Stimulated activated CD8-positive, alpha-beta memory T cell treated with anti-CD3 and anti-CD28 coated beads, Interleukin-15, amount 100 ng/mL, for 4 hours (primary cell): ENCODE data around the gene IL3.

Experiments used
- DNase-seq, 2 donors: peaks; one replicate each; pipeline ENCODE4 v3.0.0-alpha.2; 2020; ENCODE audit warnings: low read depth in 2 of 2

IL3 gene, protein sequence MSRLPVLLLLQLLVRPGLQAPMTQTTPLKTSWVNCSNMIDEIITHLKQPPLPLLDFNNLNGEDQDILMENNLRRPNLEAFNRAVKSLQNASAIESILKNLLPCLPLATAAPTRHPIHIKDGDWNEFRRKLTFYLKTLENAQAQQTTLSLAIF

DNA sequence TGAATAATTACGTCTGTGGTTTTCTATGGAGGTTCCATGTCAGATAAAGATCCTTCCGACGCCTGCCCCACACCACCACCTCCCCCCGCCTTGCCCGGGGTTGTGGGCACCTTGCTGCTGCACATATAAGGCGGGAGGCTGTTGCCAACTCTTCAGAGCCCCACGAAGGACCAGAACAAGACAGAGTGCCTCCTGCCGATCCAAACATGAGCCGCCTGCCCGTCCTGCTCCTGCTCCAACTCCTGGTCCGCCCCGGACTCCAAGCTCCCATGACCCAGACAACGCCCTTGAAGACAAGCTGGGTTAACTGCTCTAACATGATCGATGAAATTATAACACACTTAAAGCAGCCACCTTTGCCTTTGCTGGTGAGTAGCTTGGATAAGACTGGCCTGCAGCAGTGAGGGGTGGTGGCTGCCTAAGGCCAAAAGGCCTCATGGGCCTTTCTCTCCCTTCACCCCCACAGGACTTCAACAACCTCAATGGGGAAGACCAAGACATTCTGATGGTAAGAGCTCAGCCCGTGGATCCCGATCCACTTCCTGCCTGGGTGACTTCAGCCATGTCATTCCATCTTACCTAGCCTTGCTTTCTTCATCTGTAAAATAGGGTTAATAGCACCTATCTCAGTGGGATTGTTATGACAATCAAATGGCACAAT, at the start of gene IL3:
Gene IL3 (plus strand): TSS at position 155 of the 661 bp plus-strand sequence. CDS start 52 bp downstream, at position 207.
- no peak for DNase-seq

DNA sequence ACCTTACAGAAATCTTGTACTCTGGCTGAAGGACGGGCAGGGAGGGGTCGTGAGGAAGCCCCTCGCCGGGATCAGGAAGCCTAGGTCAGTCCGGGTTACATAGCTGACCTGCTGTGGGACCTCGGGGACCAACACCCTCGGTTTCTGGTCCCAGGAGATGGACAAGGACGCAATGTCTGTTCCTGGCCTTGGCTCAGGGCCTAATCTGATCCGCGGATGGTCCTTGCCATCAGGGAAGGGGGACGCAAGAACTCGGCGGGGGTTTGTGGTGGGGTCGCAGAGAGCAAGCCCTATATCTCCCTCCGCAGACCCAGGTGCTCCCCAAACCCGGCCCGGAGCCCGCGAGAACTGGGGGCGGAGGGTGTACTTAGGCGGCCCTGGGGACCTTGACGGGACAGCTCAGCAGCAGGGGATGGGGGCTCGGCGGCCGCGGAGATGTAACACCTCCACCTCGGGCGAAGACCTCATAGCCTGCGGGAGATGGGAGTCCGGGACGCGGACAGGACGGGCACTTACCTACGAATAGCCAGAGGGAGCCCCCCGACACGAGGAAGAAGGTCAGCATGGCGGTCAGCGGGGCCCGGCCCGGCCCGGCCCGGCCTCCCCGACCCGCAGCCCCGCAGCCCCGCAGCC, 49.4 kb upstream of the IL3 start:
- no peak for DNase-seq

DNA sequence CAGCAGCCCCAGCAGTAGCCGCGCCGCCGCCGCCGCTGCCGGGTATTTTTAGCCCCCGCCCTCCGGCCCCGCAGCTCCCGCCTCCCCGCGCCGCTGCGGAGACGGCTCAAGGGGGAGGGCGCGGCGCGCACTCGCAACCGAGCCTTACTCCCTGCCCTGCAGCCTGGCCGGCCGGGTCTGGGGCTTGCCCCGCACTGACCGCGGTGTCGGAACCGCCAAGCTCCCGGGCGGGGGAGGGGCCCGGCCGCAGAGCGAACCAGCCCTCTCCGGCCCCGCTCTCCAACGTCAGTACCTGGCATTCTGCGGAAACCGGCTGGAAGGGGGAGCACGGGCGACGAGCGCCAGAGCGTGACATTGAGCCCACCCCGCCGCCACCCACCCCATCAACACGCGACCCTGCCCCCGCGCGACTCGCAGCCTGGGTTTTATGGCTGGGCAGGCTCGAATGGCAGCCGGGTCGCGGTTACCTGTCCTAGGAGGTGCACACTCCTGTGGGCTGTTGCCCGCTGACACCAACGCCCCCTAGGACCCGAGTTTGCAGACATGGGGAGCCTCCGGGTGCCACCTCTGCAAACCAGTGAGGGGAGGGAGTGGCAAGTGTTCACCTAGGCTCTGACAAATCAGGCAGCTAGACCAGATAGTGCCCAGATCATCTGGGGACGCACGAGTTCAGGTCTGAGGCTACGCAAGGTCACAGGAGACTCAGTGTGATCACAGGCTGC, 48.7 kb upstream of the IL3 start, which contains the start of gene ACSL6:
Gene ACSL6 (minus strand): TSS at position 37 of the 722 bp plus-strand sequence. CDS start 105 bp downstream, outside the sequence.
- DNase-seq: no peak

DNA sequence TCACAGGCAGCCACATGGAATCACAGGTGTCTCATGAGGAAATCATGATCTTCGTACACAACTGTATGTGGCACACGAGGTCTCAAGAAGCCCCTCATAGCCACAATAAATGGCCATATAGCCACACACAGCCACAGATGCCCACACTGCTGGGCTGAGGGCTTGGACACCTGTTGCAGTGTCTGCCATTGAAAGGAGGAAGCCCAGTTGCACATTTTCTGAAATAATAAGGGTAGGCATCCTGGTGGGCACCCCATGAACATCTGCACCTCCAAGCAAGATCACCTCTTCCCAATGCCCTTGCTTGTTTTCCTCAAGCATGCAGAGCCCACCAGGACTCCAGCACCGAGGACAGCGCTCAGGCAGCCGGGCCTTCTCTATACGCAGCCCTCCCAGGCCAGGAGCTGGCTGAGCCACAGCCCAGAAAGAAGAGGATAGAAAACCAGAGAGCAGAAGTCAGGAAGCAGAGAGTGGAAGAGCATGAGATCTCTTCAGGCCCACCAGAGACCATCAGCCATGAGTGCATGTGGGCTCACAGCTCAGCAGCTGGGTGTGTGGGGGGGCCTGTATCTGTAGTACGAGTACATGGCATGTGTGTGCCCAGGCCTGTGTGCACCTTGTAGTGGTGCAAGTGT, 48.0 kb upstream of the IL3 start:
- no peak for DNase-seq

DNA sequence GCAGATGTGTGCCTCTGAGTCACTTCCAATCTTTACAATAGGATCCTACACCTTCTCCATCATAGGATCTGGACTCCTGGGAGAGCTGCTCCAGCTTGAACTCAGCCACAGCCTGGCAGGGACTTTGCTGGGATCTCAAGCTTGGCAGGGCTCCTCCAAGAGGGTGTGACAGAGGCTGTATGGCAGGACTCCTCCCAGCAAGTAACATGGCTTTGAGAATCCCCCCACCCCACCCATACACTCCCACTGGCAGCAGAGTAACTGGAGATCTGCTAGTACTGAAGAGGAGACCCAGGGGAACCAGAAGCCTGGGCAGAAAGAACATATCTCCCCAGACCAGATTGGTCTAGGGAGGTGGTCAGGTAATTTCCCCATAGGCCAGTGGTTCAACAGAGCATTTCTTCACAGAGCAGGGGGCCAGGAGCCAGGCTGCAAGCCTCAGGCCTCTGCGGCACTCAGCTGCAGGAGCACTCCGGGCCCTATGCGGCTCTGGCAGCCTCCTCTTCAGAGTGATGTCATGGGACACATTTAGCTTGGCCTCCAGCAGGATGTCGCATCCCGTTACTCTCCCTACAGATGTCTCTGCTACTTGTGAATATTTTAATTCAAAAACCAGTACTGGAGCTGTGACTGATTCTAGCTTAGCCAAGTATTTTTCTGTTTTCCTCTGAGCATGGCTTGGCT, 47.3 kb upstream of the IL3 start:
- no peak for DNase-seq

DNA sequence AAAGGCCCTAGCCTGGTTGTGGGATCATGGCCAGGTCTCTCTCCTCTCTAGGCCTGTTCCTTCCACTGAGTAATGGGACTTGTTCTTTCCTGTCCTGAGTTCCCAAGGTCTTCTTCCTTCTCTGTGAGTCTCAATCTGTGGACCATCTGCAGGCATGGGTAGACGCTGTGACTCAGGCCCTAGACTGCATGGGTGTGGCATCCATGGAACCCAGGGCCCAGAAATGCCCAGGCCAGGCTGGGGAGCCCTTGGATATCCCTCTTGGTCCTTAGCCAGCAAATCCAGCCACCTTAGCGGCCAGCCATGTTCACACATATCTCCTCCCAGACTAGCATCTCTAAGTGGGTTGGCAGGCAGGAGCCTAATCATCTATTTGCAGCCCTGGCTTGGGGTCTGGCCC, 46.7 kb upstream of the IL3 start:
- DNase-seq: no peak

DNA sequence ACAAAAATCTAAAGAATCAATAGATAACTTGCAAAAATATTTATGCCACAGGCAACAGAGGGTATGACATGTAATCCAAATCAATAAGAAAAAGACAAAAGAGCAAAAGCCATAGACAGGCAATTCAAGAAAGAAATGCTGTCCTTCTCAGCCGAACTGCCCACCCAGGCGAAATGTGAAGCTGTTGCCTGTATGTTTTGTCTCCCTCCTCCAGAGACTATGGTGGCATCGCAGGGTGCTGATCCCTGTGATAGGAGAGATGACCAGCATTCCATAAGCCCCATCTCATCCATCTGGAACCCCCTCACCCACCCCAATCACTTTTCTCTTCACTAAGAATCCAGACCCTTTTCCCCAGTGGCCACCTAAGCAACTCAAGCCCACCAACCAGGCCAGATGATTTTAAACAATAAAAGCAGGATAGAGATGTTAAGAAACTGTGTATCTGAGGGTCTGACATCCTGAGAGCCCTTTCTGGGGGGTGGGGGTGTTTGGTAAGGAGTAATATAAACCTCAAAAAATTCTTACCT, 43.7 kb upstream of the IL3 start:
- DNase-seq: no peak

DNA sequence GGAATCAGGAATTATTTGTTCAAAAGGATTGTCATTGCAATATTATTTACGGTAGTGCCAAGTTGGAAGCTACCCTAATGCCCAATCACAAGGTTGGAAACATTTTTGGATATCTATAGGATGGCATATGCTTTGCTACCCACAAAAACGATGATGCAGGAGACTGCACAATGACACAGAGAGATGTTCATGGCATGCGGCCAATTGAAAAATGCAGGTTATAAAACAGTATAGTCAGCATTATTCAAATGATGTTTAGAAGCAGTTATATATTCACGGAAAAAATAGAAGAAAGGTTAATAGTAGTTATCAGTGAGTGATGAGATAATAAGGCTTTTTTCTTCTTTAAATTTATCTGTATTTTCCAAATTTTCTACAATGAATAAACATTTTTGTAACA, 43.1 kb upstream of the IL3 start:
- DNase-seq: no peak

DNA sequence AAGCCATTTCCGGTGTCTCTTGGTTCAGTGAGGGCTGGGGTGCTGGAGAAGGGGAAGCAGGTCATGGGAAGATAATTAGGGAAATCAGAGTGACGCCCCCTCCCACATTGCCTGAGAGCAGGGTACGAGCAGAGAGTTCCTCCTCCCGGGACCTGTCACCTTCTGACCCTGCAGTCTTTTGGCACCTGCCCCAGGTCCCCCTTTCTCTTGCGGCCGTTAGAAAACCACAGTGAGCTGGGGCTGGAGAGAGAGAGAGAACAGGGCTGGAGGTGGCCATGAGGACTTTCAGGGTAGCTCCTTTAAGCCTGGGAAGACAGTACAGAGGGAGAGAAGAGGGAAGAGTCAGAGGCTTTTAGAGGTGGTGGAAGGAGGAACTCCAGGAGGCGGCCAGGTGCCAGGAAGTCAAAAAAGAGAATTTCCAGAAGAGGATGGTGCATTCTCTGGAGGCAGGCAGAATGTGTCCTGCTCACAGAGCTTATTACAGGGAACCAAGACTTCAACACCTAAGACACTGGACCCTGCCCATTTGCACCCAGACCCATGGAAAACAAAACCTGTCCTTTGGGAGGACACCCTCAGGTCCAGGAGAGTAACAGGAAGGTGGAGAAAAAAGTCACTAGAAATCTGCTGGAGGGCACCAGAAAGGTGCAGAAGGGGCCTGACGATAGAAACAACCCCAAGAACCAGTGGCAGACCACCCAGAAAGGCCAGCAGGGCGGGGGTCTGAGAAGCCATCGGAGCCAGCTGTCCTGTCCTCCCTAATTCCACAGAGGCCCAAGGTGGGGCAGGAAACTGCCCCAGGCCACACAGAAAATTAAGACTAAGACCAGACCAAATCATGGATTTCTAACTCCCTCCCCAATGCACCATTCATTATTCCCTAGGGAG, 42.5 kb upstream of the IL3 start:
- DNase-seq: no peak

DNA sequence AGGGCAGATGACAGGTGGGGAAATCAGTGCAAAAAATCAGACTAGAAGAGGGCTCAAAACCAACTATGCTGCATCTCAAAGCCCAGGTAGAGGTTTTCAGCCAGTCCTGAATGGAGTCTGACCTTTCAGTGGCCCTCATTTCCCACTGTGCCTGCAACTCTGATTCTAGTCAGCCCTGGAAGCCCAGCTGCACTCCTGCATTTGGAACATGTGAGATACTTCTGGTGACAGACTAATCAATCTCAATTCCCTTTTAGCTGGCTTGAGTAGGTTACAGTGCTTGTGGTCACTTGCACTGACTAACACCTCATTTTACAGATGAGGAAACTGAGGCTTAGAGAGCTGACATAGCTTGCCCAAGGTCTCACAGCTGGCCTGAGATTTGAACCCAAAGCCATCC, 41.1 kb upstream of the IL3 start:
- DNase-seq: no peak

DNA sequence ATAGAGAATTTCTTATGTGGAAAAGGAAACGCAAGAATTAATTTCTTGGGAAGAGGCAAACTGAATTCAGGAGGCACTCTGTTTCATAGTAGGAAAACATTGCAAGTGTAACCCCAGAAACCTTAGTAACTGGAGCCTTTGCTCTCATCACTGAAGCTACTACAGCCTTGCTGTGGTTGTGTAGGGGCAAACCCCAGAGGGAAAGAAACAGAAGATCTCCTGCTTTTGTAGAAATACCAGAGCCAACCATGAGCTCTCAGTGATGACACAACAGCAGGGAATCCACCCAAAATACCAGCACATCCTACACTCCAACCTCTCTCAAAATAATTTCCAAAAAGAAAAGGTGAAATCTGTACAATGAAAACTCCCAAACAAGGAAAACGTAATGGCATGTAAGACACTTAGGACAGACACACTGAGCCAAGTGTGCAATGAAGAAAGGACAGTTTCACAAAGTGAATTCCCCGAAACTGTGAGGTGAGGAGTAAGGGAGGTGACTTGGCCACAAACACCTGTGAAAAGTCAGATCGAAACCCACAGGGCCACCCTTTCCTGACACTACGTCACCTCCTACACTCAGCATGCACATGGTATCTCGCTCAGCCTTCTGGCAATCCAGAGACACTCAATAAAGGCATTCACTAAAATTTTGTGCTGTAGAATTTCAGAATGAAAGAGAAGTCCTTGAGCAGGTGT, 40.4 kb upstream of the IL3 start:
- peak in 1 of 2 donors; percentile 66 for DNase-seq

DNA sequence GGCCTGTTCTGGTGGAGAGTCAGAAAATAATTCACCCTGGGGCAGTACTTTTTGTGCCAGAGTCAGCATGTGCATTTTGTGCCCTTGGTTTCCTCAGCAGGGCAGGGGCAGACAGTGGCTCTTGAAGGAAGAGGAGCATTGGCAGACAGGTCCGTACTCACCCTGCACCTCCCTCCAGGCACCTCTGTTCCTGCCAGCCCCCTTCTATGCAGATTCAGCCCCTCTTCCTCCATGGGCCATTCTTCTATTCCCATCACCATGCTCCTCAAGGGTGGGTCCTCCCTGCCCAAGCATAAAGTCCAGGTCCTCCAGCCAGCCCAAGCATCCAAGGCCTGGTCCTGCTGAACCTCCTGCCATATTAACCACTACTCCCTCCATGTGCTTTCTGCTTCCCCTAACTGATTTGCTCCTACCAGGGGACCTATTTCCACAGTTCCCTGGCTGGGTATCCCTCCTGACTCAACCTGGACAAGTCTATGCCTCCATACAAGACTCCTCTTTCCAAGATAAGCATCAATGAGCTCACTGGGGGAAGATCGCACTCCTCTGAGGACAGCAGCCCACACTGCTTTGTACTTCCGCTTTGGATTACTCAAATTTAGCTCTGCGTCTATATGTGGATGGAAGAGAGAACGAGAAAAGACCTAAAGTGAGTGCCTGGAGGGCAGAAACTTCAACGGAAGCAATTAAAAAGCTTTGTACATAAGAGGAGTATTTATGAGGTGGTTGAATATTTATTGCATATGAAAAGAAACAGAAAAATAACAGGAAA, 39.7 kb upstream of the IL3 start:
- no peak for DNase-seq

DNA sequence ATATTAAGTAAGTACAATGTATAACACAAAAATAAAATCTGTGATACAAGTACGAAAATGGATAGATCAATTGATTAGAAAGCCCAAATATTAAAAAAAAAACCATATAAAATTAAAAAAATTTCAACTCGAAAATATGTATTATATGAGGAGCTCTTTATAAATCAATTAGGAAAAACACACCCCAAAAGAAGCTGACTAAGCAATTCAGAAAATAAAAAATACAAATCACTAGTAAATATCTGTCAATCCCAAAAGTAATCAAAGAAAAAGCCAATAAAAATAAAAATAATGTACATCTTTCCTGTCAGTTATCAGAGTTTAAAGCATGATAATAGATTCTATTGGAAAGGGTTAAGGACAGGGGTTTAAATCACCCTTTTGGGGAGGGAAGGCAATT, 38.8 kb upstream of the IL3 start:
- no peak for DNase-seq

DNA sequence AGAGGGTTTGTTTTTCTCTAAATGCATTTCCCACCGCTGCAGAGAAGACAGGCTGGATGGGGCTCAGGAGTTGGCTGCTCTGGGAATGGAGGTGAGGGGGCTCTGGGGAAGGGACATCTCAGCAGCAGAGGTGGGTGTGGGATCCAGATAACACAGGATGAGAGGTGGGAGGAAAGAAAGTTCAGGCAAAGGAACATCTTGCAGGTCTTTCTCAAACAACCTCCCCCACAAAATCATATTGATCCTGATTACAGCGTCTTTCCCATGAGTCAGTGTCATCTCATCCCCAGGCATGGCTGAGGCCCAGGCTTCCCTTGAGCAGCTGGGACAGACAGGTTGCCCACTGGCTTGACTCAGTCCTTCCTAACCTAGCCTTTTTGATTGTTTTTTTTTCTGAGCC, 37.7 kb upstream of the IL3 start:
- DNase-seq: no peak

DNA sequence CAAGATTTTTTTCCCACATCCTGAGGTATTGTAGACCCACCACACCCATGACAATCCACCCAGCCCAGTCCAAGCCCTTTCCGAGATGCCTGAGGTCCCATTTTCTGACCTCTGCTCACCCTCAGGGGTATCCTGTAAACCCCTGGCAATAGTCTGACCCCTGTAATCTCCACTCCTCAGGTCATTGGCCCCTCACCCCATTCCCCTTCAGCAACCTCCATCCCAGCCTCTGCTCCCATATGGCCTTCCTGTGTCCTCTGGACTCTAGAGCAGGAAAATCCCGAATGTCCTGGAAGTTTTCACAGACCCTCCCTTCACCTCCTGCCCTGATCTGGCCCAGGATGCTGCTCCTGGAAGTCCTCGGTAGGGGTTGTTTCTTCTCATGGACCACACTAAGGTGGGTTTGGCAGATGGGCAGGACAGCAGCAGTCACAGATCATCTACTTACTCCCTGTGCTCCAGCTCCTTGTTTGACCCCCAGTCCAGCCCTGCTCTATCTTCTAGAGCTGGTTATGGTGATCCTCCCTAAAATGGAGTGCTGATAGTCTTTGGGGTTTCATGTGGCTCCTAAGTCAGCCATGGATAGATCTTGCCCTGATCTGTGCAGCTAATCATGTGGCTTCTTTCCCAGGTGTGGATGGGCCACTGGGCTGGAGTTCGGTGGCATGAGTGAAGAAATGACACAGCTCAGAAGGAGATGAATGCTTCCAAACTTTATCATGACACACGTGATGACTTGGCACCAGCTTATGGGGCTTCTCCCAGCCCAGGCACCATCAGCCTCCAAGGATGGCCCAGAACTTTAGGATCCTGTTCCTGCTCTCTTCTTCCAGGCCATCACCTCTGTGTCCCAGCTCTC, 37.0 kb upstream of the IL3 start:
- no peak for DNase-seq

DNA sequence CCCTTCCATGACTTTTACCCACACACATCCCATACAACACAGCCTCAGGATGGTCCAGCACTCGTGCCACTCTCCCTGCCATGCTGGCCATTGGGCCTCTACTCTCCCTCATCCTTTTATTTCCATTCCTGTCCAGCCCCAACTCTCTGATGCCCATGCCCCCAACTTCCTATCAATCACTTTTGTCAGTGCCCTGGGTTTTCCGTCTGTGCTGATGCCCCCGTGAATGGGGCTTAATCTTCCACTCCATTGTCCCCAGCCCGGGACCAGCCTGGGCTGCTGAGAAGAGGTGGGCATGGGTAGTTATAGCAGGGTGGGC, 36.4 kb upstream of the IL3 start:
- no peak for DNase-seq

DNA sequence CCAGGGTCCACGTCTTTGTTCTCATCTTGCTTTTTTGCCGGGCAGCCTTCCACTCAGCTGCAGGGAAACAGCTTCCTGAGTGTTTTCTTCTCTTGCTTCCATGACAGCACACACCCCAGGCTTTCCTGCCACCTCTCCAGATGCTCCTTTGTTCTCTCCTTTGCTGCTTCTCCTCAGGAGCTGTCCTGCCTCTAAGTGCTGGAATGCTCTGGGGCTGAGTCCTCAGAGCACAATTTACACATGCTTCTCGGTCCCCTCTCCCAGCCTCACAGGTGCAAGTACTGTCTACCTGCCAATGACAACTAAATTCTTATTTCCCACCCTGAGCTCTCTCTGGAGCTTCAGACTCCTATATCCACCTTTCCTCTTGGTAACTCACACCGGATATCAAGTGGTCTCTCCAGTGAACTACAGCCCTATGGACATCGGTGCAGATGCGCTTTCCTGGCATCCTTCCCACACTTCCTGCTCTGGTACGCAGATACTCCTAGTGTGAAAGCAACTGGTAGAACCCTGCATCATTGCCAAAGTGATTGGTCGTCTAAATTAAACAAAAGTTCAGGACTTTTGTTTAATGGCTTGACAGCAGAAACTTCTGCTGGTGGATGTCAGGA, 35.6 kb upstream of the IL3 start:
- no peak for DNase-seq
